Amygdala (tissue), 56 donors: ENCODE results near the gene KDELR3.
"Not testable (repeated sequence)": the region's sequence is repeated elsewhere in the genome, so short reads cannot be mapped to it uniquely, and the experiment has no call there.

ENCODE experiments used
- DNase-seq, 56 donors: peaks; one replicate each; lab custom pipeline; 2025; lab: John Stamatoyannopoulos, UW

KDELR3 gene

DNA sequence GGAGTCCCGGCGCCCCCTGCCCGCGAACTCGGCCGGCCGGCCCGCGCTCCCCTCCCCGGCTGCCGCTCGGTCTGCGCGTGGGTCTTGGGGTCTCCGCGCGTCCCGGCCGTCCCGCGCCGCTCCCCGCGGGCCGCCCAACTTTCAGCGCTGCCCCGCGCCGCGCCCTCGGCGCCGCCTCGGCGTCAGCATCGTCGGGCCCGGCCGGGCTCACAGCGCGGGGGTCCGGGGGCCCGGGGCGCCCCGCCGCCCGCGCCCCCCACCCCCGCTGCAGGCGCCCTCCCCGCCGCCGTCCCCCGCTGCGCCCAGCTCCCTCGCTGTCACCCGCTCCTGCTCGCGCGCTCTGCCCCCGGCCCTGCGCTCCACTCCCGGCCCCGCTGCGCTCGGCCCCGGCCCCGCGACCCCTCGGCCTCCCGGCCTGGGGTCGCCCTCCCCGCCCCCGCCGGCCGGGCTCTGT lies 12.8 kb upstream of the KDELR3 start, which contains the start of gene KCNJ4:
TSS of gene KCNJ4 (minus strand) at position 124 of the 454 bp plus-strand sequence. CDS start 27,067 bp downstream, outside the sequence.
- no peak for DNase-seq

DNA sequence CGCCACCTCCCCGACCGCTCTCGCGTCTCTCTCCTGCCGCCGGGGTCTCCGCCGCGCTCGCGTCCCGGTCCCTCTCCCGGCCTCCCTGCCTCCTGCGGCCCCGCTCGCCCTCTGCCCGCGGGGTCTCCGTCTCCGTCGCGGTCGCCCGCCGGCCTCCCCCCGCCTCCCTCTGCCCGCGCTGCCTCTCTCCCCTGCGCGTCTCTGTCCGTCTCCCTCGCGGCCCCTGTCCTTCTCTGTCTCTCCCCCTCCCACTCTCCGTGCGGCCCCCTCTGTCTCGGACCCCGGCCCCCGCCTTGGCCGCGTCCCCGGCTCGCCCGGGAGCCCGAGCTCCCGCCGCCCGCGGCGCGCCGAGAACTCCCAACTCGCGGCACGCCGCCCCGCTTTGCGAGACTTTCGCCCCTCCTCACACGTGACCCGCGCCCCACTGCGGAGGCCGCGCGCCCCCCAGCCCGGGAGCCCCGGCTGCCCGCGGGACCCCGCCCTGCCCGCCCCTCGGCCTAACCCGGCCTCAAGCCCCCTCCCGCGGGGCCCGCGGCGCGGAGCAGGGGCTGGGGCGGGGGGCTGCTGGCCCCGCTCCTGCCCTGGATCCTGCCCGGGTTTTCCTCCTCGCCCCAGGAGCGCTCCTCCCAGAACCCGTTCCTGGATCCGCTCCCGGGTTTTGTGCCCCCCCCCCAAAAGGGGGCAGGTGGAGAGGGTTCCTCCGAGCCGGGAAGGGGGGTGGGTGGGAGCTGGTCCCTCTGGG lies 12.2 kb upstream of the KDELR3 start:
- DNase-seq: peak in 16 of 56 donors; percentile 11 to 48 (median 30)

DNA sequence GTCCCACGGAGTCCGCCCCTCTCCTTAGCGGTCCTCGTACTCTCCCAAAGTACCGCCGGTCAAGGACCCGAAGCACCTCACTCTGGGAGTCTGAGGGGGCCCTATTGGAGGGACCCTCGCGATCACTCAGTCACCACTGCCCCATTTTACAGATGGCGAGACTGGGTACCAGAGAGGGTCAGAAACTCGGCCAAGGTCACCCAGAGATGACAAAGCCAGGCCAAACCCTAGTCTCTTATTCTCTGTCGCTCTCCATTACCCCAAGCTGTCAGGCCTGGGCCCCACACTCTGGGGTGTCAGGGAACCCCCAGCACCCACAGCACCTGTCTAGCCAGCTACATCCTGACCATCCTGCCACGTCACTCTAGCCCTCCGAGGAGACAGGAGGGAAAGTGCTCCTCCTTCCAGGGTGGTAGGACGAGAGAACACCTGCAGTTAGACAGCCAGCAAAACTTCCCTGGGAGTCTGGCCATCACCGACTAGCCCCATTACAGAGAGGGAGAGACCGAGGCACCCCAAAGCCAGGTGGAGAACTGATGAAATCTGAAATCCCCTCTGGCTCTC lies 11.5 kb upstream of the KDELR3 start:
- no peak for DNase-seq

DNA sequence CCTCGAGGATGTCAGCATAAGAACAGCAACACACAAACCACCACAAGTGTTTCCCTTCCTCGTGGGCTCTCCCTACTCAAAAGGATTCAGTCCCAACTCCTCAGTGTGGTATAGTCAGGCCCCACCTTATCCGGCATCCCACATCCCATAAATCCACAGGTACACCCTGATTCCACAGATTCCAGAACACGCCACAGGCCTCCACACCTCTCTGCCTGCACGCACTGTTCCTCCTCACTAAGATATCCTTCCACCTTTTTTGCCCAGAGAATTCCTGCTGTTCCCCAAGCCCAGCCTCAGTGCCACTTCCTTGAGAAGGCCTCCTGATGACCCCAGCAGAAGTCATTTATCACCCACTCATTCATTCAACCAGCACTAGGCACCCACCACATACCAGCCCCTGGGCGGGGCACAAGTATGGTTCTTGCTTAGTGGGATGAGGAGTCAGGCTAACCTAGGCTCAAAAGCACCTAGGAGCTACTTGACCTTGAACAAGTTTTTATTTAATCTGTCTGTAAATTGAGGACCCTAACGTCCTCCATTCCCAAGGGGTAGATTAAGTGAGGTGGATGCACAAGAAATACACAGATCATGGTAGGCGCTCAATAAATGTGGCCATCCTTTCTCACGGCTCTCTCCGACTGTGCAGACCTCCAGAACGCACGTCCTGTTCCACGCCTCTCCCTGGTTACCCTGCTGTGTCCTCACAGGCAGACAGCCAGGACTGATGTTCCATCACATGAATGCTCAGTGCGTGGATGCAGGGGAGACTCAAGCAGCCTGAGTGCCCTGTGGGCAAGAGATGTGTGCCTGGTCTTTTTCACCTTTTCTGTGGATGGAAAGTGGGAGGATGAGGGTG lies 10.8 kb upstream of the KDELR3 start:
- DNase-seq: peak in 1 of 56 donors; percentile 8

DNA sequence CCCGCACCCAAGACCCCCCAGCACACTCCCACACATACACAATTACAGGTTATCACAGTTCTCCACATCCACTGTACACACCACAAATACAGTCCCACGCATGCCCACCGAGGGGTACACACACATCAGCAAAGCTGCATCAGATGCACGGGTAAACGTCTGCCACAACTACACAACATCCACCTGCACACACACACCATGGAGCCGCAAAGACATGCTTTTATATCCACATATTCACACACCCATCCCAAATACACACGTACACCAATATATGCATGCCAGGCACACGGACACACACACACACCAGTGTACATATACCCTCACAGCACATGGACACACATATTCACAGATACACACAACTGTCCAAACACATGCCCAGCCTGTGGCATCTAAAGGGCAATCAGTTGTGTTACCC lies 7.5 kb upstream of the KDELR3 start:
- DNase-seq: no peak

DNA sequence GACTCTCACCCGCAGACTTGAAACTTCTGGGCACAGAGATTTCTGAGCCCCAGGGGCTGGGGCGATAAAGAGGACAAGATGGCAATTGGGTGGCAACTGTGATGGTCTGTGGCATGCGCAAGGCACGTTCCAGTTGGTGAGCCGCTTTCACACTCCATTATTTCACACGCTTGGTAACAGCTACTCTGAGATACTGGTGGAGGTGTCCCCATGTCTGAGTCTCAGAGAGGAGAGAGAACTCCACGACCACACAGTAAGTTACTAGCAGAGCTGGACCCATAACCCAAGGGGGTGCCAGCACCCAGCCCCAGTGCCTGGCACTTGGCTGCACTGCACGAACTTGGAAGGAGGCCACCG lies 6.9 kb upstream of the KDELR3 start:
- peak in 1 of 56 donors; percentile 61 for DNase-seq

DNA sequence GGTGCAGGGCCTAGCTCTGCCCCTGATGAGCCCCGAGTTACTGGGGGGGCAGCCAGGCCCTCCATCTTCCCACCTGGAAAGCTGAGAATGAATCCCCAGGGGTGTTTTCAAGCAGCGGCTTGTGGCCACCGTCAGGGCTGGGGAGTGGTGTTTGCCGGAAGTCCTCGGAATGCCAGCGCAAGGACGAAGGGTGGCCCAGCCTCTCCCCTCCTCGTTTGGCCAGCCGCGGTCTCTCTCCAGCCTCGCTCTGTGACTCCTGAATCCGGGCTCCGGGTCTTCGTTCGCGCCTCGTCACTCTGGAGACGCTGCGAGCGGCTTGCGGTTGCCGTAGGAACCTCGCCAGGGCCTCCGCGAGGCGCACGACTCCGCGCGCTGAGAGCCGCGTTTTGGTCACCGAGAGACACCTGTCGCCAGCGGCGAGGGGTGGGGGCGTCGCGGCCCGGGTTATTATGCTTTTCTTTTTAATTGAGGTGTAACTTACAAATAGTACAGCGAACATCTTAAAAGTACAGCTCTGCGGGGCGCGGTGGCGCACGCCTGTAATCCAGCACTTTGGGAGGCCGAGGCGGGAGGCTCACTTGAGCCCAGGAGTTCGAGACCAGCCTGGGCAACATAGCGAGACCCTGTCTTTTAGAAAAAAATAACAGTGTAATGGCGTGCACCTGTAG lies 6.3 kb upstream of the KDELR3 start:
- DNase-seq: peak in 48 of 56 donors; percentile 15 to 82 (median 56)

DNA sequence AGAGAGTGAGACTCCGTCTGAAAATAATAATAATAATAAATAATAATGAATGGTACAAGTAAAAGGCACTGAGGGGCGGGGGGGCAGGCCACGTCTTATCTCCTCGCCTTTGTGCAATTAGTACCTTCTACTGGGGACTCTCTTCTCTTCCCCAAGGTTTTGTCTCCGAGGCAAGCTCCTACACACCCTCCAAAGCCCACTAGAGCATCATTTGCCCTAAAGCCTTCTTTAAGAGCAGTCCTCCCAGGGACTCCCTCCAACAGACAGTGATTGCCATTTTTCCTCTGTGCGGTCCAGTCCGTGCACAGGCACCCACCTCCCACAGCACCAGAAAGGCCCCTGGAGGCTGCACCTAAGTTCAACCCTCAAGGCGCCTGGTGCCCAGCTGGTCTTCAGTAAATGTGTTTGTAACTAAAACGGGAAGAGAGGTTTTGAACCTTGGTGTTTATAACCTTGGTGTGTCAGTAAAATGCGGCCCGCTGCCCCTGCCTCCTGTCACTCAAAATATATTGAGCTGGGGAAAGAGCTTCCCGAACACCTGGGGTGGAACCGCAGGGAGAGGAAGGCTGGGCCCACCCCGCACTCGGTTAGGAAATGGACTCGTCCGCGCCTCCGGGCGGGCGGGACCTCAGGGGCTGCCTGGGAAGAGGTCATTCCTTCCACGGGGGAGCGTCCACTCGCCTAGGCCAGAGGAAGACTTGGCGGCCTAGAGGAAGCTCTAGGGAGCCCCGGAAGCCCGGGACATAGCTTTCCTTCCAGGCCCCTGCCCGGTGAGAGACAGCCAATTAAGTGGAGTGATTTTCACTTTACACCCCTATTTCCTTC lies 4.7 kb upstream of the KDELR3 start:
- no peak for DNase-seq

DNA sequence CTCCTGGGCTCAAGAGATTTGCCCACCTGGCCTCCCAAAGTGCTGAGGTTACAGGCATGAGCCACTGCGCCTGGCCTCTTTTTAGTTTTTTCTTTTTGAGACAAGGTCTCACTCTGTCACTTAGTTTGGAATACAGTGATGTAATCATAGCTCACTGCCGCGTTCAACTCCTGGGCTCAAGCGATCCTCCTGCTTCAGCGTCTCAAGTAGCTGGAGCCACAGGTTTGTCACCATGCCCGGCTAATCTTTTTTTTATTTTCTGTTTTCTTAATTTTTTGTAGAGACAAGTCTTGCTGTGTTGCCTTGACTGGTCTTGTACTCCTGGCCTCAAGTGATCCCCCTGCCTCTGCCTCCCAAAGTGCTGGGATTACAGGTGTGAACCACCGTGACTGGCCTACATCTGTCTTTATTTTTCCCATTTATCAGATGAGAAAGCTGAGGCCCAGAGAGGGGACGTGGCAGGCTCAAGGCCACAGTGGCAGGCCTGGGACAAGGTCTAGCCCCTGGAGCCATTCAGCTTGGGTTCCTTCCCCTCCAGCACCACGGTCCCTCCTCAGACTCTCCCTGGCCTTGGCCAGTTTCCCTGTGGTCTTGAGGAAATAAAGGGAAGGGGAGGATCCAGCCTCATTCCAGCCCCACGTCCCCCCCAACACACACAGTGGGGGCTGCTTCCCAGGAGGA lies 2.8 kb upstream of the KDELR3 start:
- DNase-seq: no peak

DNA sequence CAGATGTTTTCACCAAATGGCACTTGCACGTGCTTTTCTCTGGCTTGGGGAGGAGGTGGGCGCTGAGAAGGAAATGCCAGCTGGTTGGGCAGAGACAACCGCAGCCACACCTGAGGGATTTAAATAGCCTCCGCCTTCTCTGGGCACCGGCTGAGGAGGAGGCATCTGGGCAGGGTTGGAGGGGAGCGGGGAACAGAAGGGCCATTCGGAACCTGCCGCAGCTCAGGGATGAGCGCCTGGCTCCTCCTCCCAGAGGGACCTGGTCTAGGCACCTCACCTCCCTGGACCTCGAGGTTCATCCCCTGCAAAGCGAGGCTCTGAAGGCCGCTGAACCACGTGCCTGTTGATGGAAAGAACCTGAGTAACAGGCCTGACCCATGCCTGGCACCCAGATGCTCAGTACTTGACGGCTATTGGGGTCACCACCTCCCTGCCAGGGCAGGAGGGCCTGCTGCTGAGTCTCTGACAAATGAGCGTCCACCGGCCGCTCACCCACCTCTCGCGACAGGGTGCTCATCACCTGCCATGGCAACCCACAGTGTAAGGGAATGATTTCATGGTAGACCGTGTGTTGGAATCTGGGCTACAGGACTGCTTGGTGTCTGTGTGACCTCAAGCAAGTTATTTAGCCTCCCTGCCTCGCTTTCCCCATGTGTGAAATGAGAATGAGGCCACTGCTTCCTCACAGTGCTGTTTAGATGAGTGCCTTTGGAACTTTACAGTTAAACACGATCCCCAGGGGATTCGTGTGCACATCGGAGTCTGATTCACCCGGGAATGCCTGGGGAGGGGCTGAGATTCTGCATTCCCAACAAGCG lies 2.0 kb upstream of the KDELR3 start:
- DNase-seq: peak in 1 of 56 donors; percentile 11

DNA sequence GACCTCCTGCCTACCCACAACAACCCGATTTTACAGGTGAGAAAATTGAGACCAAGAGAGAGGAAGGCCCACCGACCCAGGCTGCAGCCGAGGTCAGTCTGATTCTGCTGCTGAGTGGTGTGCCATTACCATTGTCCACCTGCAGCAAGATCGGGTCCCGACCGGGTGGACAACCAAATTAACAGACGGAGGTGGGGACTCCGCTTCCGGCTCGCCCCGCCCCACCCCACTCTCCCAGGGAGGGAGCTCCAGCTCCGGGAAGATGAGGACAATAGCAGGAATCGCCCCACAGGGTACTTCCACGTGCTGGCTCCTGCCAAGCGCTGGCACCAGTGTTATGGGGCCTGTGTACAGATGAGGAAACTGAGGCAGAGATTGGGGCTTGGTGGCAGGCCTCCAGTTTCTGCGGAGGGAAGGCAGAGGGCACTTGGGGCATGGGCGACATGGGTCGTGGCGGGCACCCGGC lies 425 bp upstream of the KDELR3 start:
- DNase-seq: no peak

DNA sequence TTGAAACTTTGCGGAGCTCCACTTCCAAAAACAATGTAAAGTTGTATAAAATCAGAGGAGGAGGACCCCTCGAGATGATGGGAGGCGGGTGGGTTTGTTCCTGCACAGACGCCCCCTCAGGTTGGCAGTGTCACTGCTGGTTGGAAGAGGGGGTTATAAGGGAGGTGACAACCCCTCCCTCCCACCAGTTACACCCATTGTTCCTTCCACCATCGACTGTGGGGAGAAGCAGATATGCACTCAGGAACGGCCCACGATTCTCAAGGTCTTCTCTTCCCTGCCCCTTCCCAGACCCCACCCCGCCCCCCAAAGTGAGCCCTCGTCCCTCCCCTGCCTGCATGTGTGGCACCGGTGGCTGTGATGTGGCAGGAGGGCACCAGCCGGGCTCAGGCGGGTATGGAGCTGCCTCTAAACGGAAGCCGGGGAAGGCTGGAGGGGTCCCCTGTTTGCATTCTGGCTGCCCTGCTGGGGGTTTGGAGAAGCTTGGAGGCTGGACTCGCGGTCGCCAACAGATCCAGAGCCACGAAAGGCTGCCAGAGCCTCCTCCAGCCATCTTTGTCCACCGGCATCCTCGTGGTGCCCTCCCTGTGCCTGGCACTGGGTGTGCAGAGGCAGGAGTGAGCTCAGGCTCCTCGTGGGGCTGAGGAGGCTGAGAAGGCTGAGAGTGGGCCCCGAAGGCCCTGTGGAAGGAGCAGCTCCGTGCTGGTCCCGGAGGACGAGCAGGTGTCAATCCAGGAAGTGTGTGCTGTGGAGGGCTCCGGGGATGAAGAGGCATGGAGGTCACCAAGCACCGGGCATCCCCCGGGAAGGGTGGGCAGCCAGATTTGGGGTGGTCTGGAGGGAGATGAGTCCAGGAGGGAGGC lies 778 bp downstream of the KDELR3 start:
- no peak for DNase-seq

DNA sequence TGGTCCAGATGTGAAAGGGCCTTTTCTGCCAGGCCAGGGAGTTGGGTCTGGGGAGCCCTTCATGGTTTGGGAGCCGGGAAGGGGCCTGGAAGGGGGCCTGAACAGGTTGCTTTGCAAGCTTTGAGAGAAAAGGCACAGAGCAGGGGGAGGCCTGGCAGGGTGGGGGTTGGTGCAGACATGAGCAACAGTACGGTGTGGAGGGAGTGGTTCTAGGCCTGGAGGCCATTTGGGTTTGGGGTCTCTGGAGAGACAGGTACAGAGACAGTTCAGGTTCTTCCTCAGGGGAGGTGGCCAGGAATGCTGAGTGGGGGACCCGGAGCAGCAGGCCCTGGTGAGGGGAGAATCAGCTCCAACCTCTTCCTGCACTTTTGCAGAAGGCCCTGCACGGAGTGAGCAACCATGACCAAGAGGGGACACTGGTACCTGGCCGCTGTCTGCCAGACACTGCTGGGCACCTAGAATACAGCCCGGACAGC lies 1.4 kb downstream of the KDELR3 start:
- DNase-seq: no peak

DNA sequence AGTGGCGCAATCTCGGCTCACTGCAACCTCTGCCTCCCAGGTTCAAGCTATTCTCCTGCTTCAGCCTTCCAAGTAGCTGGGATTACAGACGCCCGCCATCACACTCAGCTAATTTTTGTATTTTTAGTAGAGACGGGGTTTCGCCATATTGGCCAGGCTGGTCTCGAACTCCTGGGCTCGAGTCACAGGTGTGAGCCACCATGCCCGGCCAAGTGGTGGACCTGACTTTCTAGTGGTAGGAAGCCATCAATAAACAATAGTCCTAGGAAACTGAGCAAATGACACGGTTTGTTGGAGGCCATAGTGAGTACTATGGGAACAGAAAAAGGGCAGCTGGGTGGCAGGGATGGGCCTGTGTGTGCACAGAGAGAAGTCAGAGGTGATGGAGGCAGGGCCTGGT lies 2.3 kb downstream of the KDELR3 start:
- not testable (repeated sequence) for DNase-seq

DNA sequence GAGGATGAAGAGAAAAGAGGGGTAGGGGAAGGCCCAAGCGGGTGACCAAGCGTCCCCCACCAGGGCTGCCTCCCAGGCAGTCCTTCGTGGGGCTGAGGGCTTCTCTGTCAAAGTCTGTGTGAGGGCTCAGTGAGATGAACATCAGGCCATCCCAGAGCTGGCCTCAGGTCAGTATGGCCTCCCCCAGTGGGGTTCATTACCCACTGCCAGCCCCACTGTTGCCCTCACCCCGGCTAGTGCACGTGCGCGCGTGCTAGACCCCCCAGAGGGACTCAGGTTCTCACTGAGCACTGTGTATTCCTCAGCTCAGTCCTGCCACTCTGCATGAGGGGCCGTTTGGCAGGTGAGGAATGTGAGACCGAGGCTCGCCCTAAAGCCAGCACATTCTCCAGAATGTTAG lies 3.3 kb downstream of the KDELR3 start:
- DNase-seq: no peak

DNA sequence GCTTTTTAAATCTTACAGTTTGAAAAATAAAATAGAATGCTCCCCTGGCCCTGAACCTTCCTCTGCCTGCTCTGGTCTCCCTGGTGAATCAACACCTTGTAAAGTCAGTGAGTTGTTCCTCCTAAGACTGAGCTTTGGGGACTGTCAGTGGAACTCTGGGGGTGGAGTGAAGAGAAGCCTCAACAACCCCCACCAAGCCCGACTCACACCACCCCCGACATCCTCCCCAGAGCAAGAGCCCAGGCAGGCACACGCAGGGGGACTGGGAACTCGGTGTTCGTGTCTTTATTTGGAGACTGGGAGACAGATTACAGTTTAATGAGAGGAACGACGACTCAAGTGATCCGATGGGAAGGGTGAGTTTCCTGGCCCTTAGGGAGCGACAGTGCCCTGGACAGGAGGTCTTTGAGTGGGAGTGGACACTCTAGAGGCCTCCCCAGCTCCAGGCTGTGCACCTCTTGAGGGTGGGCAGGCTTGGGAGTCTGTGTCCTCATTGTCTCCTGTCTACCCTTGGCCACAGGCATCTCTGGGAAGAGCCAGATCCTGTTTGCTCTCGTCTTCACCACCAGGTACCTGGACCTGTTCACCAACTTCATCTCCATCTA lies 6.2 kb downstream of the KDELR3 start:
- peak in 2 of 56 donors; percentile 24 to 41 for DNase-seq

DNA sequence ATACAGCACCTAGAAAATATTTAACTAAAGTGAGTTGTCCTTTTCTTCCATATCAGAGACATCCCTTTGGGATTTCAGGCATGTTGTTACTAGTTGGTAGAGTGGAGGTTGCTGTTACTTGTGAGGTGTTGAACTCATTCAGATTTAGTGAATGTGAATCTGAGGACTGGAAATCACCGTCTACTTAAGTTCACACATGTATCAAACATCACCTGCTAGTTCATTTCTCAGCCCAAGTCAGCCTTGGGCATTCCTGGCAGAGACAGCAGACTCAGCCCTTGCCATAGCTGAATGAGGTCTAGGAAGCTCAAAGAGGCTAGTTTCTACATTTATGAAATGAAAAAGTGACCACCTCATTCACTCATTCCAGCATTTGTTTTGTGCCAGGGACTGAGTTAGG lies 9.7 kb downstream of the KDELR3 start:
- DNase-seq: no peak
